K562 (cell line): ENCODE results near the gene ZNF441. TPM values are rescaled to one million over a fixed set of nuclear protein-coding genes. Genes with fewer than 3 reads are reported as not detected.

Experiments
- ATF1 ChIP-seq, 2 experiments: fragments of 450-650 bp in 1 of 2; IDR thresholded peaks; 2 replicates each; pipeline ENCODE4 v1.6.1; 2016; ENCODE audit warnings: missing compliant biosample characterization in 1 of 2, missing genetic modification characterization in 1 of 2
- CBX3 ChIP-seq, 2 experiments: IDR thresholded peaks; 1 replicate in 1 of 2; 2 replicates in 1 of 2; pipeline ENCODE4 v1.6.1; 2012; ENCODE audit warnings: inconsistent platforms in 2 of 2, low read length in 2 of 2, borderline replicate concordance in 1 of 2, control low read depth in 1 of 2
- HOXB6 ChIP-seq: fragments of 250-450 bp; sonication (Bioruptor Pico); IDR thresholded peaks from 2 replicates; pipeline ENCODE4 v1.5.1; 2022; ENCODE audit warnings: mild to moderate bottlenecking, borderline replicate concordance
- KLF13 ChIP-seq: fragments of 450-650 bp; IDR thresholded peaks from 2 replicates; pipeline ENCODE4 v1.6.1; 2016; ENCODE audit warnings: missing genetic modification characterization, low read depth, mild to moderate bottlenecking, missing compliant biosample characterization, moderate library complexity, borderline replicate concordance
- PCBP1 ChIP-seq: fragments of 200-400 bp; formaldehyde crosslinking; IDR thresholded peaks from 2 replicates; pipeline ENCODE4 v1.6.1; 2018; ENCODE audit warnings: mild to moderate bottlenecking, low read depth, low read length; ENCODE audit not compliant: poor library complexity, severe bottlenecking
- POLR2A ChIP-seq: fragments of 450-650 bp; conservative IDR thresholded peaks from 2 replicates; pipeline ENCODE4 v1.6.1; 2016
- SNRNP70 ChIP-seq: fragments of 200-400 bp; formaldehyde crosslinking; optimal IDR thresholded peaks from 2 replicates; pipeline ENCODE3; 2017; ENCODE audit warnings: low read depth, low read length
- SOX6 ChIP-seq: fragments of 450-650 bp; IDR thresholded peaks from 2 replicates; pipeline ENCODE4 v1.6.1; 2014; ENCODE audit warnings: mild to moderate bottlenecking
- SP2 ChIP-seq: IDR thresholded peaks from 2 replicates; pipeline ENCODE4 v1.6.1; 2011; ENCODE audit warnings: mild to moderate bottlenecking, low read depth, low read length, moderate library complexity; ENCODE audit not compliant: poor library complexity, severe bottlenecking; ENCODE audit errors: extremely low read depth
- TRIM24 ChIP-seq, 2 experiments: fragments of 450-650 bp; IDR thresholded peaks; 2 replicates each; pipeline ENCODE4 v1.6.1; 2016
- YBX1 ChIP-seq: fragments of 450-650 bp; IDR thresholded peaks from 2 replicates; pipeline ENCODE4 v1.7.1; 2016; ENCODE audit warnings: mild to moderate bottlenecking
- ZBTB7A ChIP-seq: IDR thresholded peaks from 2 replicates; pipeline ENCODE4 v1.6.1; 2011; ENCODE audit warnings: low read depth, mild to moderate bottlenecking, low read length, moderate library complexity, borderline replicate concordance; ENCODE audit not compliant: control insufficient read depth
- ZNF57 ChIP-seq: fragments of 450-650 bp; formaldehyde crosslinking; IDR thresholded peaks from 2 replicates; pipeline ENCODE4 v1.4.0; 2020; ENCODE audit warnings: mild to moderate bottlenecking, moderate library complexity
- ZNF77 ChIP-seq: fragments of 250-450 bp; sonication (Bioruptor Pico); IDR thresholded peaks from 2 replicates; pipeline ENCODE4 v1.5.0; 2020
- polyA plus RNA-seq, 8 experiments: library from polyadenylated mRNA; depleted of rRNA in 4 of 8; stranded (reverse) in 5 of 8; unstranded in 3 of 8; fragments of >200 nt; fragmentation: Nextera tagmentation in 2 of 8; fragmentation: Illumina TruSeq in 1 of 8; extraction: Ambion mirVana in 2 of 8; extraction: Trizol in 1 of 8; gene quantifications; 2 replicates each; pipeline versions ENCODE4 v1.2.1 to v1.2.3, GENCODE V29; 2011 to 2014; ENCODE audit warnings: inconsistent platforms in 1 of 8, missing spikeins in 1 of 8
- total RNA-seq, 7 experiments: library from RNA; depleted of rRNA in 6 of 7; stranded (reverse); fragments of >200 nt in 6 of 7; fragmentation: Illumina TruSeq in 2 of 7; extraction: Trizol in 2 of 7; gene quantifications; 2 replicates each; pipeline versions ENCODE4 v1.2.1 to v1.2.3, GENCODE V29; 2011 to 2021; ENCODE audit warnings: low replicate concordance in 1 of 7
- TF ChIP-seq, protein P1 (sequence below): fragments of 450-650 bp; IDR thresholded peaks from 2 replicates; pipeline ENCODE4 v1.7.1; 2018; ENCODE audit warnings: mild to moderate bottlenecking, low read depth; ENCODE audit not compliant: partially characterized antibody
- TF ChIP-seq, protein P2 (sequence below), 2 experiments: fragments of 450-650 bp; IDR thresholded peaks; 2 replicates each; pipeline ENCODE4 v1.6.1; 2016
- TF ChIP-seq, protein P3 (sequence below), 2 experiments: IDR thresholded peaks; 2 replicates each; pipeline ENCODE4 v1.6.1; 2011; ENCODE audit warnings: borderline replicate concordance in 1 of 2, control low read depth in 1 of 2, low read depth in 1 of 2, low read length in 1 of 2, mild to moderate bottlenecking in 1 of 2, mixed read lengths in 1 of 2, moderate library complexity in 1 of 2; ENCODE audit not compliant: insufficient read depth in 1 of 2, insufficient read length in 1 of 2, poor library complexity in 1 of 2, severe bottlenecking in 1 of 2; ENCODE audit errors: extremely low read depth in 1 of 2
- TF ChIP-seq, protein P4 (sequence below): sonication (generic); formaldehyde crosslinking; IDR thresholded peaks from 2 replicates; pipeline ENCODE4 v1.4.0; 2020; ENCODE audit warnings: mild to moderate bottlenecking, missing genetic modification reagents
- TF ChIP-seq, protein P5 (sequence below): fragments of 450-650 bp; IDR thresholded peaks from 2 replicates; pipeline ENCODE4 v1.6.1; 2016; ENCODE audit warnings: low read depth, mild to moderate bottlenecking, moderate library complexity

ZNF441 gene
- total and polyA plus RNA-seq, 9 of the 15 experiments (the other 6 are each of a cell fraction or from before 2014, with no cell fraction given) = 1.9 to 14.0 (median 7.8) TPM

DNA sequence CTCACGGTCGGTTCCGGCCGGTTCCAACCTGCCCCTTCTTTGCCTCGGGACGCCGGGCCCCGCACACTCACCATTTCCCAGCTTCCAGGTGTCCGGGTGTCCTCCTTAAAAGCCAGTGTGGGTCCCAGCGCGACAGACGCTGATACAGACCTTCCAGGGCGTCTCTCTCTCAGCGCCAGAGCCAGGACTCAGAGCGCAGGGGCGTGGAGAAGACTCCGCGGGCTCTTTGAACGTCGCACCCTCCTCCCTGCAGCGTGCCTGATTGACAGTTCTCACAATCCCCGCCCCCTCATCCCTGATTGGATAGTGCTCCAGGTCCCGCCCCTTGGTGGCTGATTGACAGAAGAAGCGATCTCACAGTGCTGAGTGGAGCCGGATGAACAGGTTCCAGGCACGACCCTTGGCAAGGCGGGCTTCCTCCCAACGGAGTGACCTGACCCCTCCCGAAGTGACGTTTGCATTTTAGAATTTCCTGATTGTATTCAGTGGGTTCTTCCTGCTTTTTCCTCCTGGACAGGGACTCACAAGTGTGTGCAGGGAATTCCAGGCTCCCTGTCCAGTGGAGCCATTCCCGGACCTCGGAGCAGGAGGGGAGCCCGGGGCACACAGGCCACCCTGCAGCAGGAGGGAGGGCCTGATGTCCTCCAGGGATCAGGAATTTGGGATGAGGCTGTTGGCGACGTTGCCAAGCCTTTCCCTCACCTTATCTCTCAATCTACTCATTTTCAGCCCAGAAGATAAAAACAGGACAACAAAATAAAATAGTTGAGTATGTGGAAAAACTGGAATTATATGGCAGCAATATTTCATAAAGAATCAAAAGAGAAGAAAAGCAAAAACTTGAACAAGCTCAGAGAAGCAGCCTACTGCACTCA, 27.8 kb upstream of the ZNF441 start, which contains the start of gene ZNF823 (continued):
- TF ChIP-seq ATF1 (CRISPR knock-in tag; IDR thresholded peaks at IDR 0.05) = no peak
- TF ChIP-seq ATF1 (tag; IDR thresholded peaks at IDR 0.05) = peak; percentile 85
- TF ChIP-seq, protein P1, sequence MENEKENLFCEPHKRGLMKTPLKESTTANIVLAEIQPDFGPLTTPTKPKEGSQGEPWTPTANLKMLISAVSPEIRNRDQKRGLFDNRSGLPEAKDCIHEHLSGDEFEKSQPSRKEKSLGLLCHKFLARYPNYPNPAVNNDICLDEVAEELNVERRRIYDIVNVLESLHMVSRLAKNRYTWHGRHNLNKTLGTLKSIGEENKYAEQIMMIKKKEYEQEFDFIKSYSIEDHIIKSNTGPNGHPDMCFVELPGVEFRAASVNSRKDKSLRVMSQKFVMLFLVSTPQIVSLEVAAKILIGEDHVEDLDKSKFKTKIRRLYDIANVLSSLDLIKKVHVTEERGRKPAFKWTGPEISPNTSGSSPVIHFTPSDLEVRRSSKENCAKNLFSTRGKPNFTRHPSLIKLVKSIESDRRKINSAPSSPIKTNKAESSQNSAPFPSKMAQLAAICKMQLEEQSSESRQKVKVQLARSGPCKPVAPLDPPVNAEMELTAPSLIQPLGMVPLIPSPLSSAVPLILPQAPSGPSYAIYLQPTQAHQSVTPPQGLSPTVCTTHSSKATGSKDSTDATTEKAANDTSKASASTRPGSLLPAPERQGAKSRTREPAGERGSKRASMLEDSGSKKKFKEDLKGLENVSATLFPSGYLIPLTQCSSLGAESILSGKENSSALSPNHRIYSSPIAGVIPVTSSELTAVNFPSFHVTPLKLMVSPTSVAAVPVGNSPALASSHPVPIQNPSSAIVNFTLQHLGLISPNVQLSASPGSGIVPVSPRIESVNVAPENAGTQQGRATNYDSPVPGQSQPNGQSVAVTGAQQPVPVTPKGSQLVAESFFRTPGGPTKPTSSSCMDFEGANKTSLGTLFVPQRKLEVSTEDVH = no peak
- TF ChIP-seq POLR2A = peak; percentile 78
- TF ChIP-seq ZNF77 (CRISPR knock-in tag) = no peak
- TF ChIP-seq, protein P2, sequence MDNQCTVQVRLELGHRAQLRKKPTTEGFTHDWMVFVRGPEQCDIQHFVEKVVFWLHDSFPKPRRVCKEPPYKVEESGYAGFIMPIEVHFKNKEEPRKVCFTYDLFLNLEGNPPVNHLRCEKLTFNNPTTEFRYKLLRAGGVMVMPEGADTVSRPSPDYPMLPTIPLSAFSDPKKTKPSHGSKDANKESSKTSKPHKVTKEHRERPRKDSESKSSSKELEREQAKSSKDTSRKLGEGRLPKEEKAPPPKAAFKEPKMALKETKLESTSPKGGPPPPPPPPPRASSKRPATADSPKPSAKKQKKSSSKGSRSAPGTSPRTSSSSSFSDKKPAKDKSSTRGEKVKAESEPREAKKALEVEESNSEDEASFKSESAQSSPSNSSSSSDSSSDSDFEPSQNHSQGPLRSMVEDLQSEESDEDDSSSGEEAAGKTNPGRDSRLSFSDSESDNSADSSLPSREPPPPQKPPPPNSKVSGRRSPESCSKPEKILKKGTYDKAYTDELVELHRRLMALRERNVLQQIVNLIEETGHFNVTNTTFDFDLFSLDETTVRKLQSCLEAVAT (IDR thresholded peaks at IDR 0.05) = no peak
- TF ChIP-seq KLF13 (tag) = no peak
- TF ChIP-seq, protein P3, sequence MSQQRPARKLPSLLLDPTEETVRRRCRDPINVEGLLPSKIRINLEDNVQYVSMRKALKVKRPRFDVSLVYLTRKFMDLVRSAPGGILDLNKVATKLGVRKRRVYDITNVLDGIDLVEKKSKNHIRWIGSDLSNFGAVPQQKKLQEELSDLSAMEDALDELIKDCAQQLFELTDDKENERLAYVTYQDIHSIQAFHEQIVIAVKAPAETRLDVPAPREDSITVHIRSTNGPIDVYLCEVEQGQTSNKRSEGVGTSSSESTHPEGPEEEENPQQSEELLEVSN (IDR thresholded peaks at IDR 0.05; ENCODE audit: borderline replicate concordance in 1 of 2, extremely low read depth in 1 of 2, insufficient read depth in 1 of 2, insufficient read length in 1 of 2, low read depth in 1 of 2, low read length in 1 of 2, poor library complexity in 1 of 2, severe bottlenecking in 1 of 2) = peak in 1 of 2 experiments; percentile 61
- TF ChIP-seq HOXB6 = no peak
- no peak for TF ChIP-seq SNRNP70
- TF ChIP-seq, protein P4, sequence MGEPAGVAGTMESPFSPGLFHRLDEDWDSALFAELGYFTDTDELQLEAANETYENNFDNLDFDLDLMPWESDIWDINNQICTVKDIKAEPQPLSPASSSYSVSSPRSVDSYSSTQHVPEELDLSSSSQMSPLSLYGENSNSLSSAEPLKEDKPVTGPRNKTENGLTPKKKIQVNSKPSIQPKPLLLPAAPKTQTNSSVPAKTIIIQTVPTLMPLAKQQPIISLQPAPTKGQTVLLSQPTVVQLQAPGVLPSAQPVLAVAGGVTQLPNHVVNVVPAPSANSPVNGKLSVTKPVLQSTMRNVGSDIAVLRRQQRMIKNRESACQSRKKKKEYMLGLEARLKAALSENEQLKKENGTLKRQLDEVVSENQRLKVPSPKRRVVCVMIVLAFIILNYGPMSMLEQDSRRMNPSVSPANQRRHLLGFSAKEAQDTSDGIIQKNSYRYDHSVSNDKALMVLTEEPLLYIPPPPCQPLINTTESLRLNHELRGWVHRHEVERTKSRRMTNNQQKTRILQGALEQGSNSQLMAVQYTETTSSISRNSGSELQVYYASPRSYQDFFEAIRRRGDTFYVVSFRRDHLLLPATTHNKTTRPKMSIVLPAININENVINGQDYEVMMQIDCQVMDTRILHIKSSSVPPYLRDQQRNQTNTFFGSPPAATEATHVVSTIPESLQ (CRISPR knock-in tag) = no peak
- TF ChIP-seq TRIM24 (IDR thresholded peaks at IDR 0.05) = no peak
- TF ChIP-seq YBX1 = no peak
- peak; percentile 38 for TF ChIP-seq SP2
- 0 out of 2 replicates have a peak, but pooled peaks have one; percentile 47 for TF ChIP-seq ZBTB7A
- TF ChIP-seq, protein P5, sequence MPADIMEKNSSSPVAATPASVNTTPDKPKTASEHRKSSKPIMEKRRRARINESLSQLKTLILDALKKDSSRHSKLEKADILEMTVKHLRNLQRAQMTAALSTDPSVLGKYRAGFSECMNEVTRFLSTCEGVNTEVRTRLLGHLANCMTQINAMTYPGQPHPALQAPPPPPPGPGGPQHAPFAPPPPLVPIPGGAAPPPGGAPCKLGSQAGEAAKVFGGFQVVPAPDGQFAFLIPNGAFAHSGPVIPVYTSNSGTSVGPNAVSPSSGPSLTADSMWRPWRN = no peak
- TF ChIP-seq SOX6 = no peak
- TF ChIP-seq ZNF57 = no peak
- no peak for TF ChIP-seq PCBP1
- no peak for TF ChIP-seq CBX3 (IDR thresholded peaks at IDR 0.05; ENCODE audit: borderline replicate concordance in 1 of 2, low read length in 2 of 2)
